Esophagus squamous epithelium (tissue), 5 donors: ENCODE data around the gene TSPAN1. TPM values are rescaled to one million over a fixed set of nuclear protein-coding genes. Genes with fewer than 3 reads are reported as not detected.

Source experiments
- DNase-seq: peaks from one replicate; lab custom pipeline; 2025; lab: John Stamatoyannopoulos, UW
- H3K27ac ChIP-seq, 4 donors: fragments of 200-600 bp; sonication (generic); one replicate each; pipeline ENCODE4 v1.5.1; 2016 to 2019; ENCODE audit warnings: mild to moderate bottlenecking in 1 of 4
- H3K27me3 ChIP-seq, 4 donors: fragments of 200-600 bp; sonication (generic); 1 replicate in 3 of 4; 2 replicates in 1 of 4; pipeline versions ENCODE4 v1.5.1 to v1.6.0; 2017 to 2021; ENCODE audit warnings: antibody characterized with exemption in 1 of 4
- H3K36me3 ChIP-seq, 3 donors: fragments of 200-600 bp; sonication (generic); one replicate each; pipeline ENCODE4 v1.5.1; 2016 to 2019
- H3K4me1 ChIP-seq, 3 donors: fragments of 200-600 bp; sonication (generic); one replicate each; pipeline ENCODE4 v1.5.1; 2017 to 2019
- H3K4me3 ChIP-seq, 4 donors: fragments of 200-600 bp; sonication (generic); 1 replicate in 3 of 4; 2 replicates in 1 of 4; pipeline ENCODE4 v1.5.1; 2016 to 2019; ENCODE audit warnings: mild to moderate bottlenecking in 2 of 4, moderate library complexity in 1 of 4
- H3K9me3 ChIP-seq, 3 donors: fragments of 200-600 bp; sonication (generic); one replicate each; pipeline ENCODE4 v1.5.1; 2016 to 2019
- CTCF ChIP-seq, 6 experiments: fragments of 450-650 bp in 4 of 6; fragments of 200-600 bp in 2 of 6; sonication (generic) in 2 of 6; IDR thresholded peaks; one replicate each; pipeline ENCODE4 v1.5.1; 2016 to 2019; ENCODE audit warnings: antibody characterized with exemption in 6 of 6, mild to moderate bottlenecking in 4 of 6, moderate library complexity in 4 of 6
- POLR2A ChIP-seq, 4 donors: fragments of 450-650 bp; IDR thresholded peaks; one replicate each; pipeline ENCODE4 v1.6.1; 2017; ENCODE audit warnings: antibody characterized with exemption in 4 of 4, mild to moderate bottlenecking in 4 of 4, moderate library complexity in 3 of 4
- WGBS, 2 donors: methylation state at CpG; one replicate each; pipeline ENCODE4 v1.1.5; 2018; 5-methylcytosine and 5-hydroxymethylcytosine counted together
- intact Hi-C: fragments of 100-400 bp; cut with DNase I; formaldehyde crosslinking; loops from one replicate; pipeline ENCODE4 v1.15.0; 2022
- total RNA-seq, 4 donors: library from RNA; depleted of rRNA; stranded (reverse); fragments of >200 nt; gene quantifications; one replicate each; pipeline ENCODE4 v1.1.0, GENCODE V29; 2016
- donor health status: DM: yes; HTN: yes; CAD: no.

TSPAN1 gene
- total RNA-seq: 10 to 100 TPM in 1 of 4 donors, 1 to 10 TPM in 3; 1.4 to 10.7 (median 5.0) TPM

DNA sequence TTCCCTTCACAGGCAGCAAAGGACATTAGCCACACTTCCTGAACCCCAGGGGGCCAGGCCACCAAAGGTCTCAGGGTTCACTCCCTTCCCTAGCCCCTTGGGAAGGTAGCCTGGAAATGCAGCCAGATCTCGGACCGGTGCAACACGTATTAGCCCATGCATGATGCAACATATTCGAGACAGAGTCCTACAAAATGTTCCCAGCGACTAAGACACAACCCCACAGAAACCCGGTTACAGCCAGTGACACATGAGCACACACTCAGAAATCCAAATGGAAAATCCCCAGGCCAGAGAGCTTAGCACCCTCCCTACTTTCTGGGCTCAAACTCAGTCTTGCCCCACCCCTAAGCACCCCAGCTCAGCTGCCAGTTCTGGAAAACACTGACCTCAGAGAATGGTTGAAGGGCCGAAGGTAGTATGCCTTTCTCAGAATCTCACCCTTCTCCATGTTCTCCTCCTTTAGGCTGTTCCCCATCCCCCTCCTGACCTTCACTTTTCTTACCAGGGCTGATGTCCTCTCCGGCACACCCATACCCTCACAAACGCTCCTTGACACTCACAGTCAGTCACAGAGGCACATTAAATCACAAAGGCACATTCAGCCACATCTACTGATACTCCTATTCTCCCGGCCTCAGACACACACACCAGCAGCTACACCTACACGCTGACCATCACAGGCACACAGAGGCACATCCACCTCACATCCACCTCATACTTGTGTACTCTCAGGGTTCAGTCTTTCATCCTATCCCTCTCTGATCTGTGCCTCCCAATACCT is at the start of gene TSPAN1:
TSS of gene TSPAN1 (plus strand) at position 640 of the 784 bp plus-strand sequence. CDS start 6,021 bp downstream, outside the sequence.
- H3K4me3 ChIP-seq: peak within 1 kb of the TSS in 1 of 4 donors; percentile 21
- peaks cover 23 to 61% (median 50%) of the 10 kb centered on the region in 3 donors for H3K4me1 ChIP-seq

DNA sequence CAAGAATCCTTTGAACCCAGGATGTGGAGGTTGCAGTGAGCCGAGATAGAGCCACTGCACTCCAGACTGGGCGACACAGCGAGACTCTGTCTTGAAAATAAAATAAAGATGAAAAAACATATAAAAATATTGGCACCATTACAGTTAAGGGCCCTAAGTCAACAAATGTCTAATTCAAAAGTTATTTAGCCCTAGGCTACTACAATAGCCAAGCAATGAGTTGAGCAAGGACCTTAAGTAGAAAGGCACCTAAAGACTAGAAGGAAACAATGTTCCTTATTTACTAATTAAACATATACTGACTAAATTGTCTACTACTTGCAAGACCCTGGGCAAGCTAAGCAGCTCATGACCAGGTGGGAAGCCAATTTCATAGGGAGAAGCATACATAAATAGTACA is 46.5 kb upstream of the TSPAN1 start:
- intact Hi-C loops: no loop called here
- no peaks in the 10 kb centered on the region for H3K9me3 ChIP-seq
- 85 to 94% methylated on average over 3 of the region's 3 CpGs for WGBS, 2 donors
- H3K4me1 ChIP-seq: peaks cover under 1 to 22% (median 3%) of the 10 kb centered on the region in 3 donors
- no peak overlapping the region for H3K27ac ChIP-seq
- TF ChIP-seq POLR2A (IDR thresholded peaks at IDR 0.05): no peak
- no peak for TF ChIP-seq CTCF (IDR thresholded peaks at IDR 0.05)
- peaks cover 0 to 45% (median 0%) of the 10 kb centered on the region in 4 donors for H3K27me3 ChIP-seq
- H3K4me3 ChIP-seq: peak overlapping the region in 2 of 4 donors; percentile 70 to 82
- H3K36me3 ChIP-seq: no peaks in the 10 kb centered on the region
- DNase-seq: no peak

More for the DNA sequence above, at the start of gene TSPAN1:
- Histone ChIP-seq H3K27ac (peak within 1 kb of the TSS; percentile 66 to 89 (median 77)), H3K36me3 (no peaks in the 10 kb centered on the region), H3K9me3 (no peaks in the 10 kb centered on the region), H3K27me3 (no peaks in the 10 kb centered on the region)
- WGBS, 2 donors: 37 to 50% methylated on average over 11 of the region's 11 CpGs
- no peak for DNase-seq
- TF ChIP-seq CTCF (IDR thresholded peaks at IDR 0.05) (no peak), POLR2A (IDR thresholded peaks at IDR 0.05) (no peak)
- intact Hi-C loops: no loop called here

GRCh38 chr1:46130121-46130520 is 44.8 kb upstream of the TSPAN1 start:
- peak overlapping the region in 1 of 4 donors; percentile 11 for H3K27ac ChIP-seq
- H3K4me1 ChIP-seq: peaks cover 4 to 39% (median 7%) of the 10 kb centered on the region in 3 donors
- 45 to 59% methylated on average over 1 of the region's 1 CpG for WGBS, 2 donors
- H3K27me3 ChIP-seq: peaks cover 0 to 45% (median 0%) of the 10 kb centered on the region in 4 donors
- H3K4me3 ChIP-seq: peak overlapping the region in 3 of 4 donors; percentile 70 to 82 (median 82)
- no peak for DNase-seq
- no peaks in the 10 kb centered on the region for H3K36me3 ChIP-seq
- TF ChIP-seq POLR2A (IDR thresholded peaks at IDR 0.05): no peak
- TF ChIP-seq CTCF (IDR thresholded peaks at IDR 0.05): no peak
- intact Hi-C loops: no loop called here
- H3K9me3 ChIP-seq: no peaks in the 10 kb centered on the region

GRCh38 chr1:46130606-46131005 is 44.3 kb upstream of the TSPAN1 start:
- no peaks in the 10 kb centered on the region for H3K9me3 ChIP-seq
- H3K36me3 ChIP-seq: no peaks in the 10 kb centered on the region
- peak overlapping the region in 2 of 4 donors; percentile 89 to 95 for H3K27ac ChIP-seq
- H3K27me3 ChIP-seq: peaks cover 0 to 45% (median 0%) of the 10 kb centered on the region in 4 donors
- H3K4me1 ChIP-seq: peaks cover 7 to 44% (median 8%) of the 10 kb centered on the region in 3 donors
- intact Hi-C loops: no loop called here
- no peak for DNase-seq
- TF ChIP-seq POLR2A (IDR thresholded peaks at IDR 0.05) (no peak), CTCF (IDR thresholded peaks at IDR 0.05) (no peak)
- peak overlapping the region; percentile 67 to 82 (median 76) for H3K4me3 ChIP-seq
- 20 to 22% methylated on average over 5 of the region's 5 CpGs for WGBS, 2 donors

- TF ChIP-seq CTCF (IDR thresholded peaks at IDR 0.05): no peak
- TF ChIP-seq POLR2A (IDR thresholded peaks at IDR 0.05): no peak
- H3K4me1 ChIP-seq: peaks cover 7 to 49% (median 8%) of the 10 kb centered on the region in 3 donors
- H3K27ac ChIP-seq: peak overlapping the region; percentile 89 to 95 (median 92)
- H3K27me3 ChIP-seq: peaks cover 0 to 45% (median 0%) of the 10 kb centered on the region in 4 donors
- WGBS, 2 donors: 4 to 6% methylated on average over 10 of the region's 10 CpGs
- no peaks in the 10 kb centered on the region for H3K9me3 ChIP-seq
- DNase-seq: no peak
- H3K36me3 ChIP-seq: no peaks in the 10 kb centered on the region
- H3K4me3 ChIP-seq: peak overlapping the region; percentile 67 to 82 (median 76)
- intact Hi-C loops: no loop called here
Observed at GRCh38 chr1:46131093-46131492, 43.8 kb upstream of the TSPAN1 start.
